ENCODE results near the gene ACOT6. TPM values are rescaled to one million over a fixed set of nuclear protein-coding genes. Genes with fewer than 3 reads are reported as not detected.

The ACOT6 gene
- total RNA-seq, 3 donors from 2014 or later: 0.16 TPM; not detected in 2

DNA sequence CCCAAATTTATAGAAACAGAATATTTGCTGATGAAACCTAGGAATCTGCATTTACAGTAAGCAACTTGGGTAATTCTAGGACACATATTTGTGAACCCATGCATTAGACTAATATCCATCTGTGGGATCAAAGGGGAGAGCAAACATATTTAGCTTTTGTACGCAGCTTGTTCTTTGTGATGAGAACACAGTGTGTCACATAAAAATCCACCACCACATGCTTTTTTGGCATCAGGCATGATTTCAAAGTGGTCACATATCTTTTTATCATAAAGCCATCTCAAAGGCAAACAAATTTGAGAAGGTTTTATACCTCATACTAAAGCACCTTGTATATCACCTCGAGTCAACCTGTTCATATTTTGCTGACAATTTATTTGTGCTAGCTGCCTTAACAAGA is 48.2 kb downstream of the ACOT6 start:
- H3K9me3 ChIP-seq: no peaks in the 10 kb centered on the region
- no peak for DNase-seq (ENCODE audit: low spot score in 2 of 2)
- TF ChIP-seq POLR2AphosphoS5 (IDR thresholded peaks at IDR 0.05) (no peak), POLR2A (IDR thresholded peaks at IDR 0.05) (no peak)
- TF ChIP-seq, protein P1, sequence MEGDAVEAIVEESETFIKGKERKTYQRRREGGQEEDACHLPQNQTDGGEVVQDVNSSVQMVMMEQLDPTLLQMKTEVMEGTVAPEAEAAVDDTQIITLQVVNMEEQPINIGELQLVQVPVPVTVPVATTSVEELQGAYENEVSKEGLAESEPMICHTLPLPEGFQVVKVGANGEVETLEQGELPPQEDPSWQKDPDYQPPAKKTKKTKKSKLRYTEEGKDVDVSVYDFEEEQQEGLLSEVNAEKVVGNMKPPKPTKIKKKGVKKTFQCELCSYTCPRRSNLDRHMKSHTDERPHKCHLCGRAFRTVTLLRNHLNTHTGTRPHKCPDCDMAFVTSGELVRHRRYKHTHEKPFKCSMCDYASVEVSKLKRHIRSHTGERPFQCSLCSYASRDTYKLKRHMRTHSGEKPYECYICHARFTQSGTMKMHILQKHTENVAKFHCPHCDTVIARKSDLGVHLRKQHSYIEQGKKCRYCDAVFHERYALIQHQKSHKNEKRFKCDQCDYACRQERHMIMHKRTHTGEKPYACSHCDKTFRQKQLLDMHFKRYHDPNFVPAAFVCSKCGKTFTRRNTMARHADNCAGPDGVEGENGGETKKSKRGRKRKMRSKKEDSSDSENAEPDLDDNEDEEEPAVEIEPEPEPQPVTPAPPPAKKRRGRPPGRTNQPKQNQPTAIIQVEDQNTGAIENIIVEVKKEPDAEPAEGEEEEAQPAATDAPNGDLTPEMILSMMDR (IDR thresholded peaks at IDR 0.05): no peak
- no peaks in the 10 kb centered on the region for H3K4me1 ChIP-seq
- H3K4me3 ChIP-seq: no peak overlapping the region
- H3K27me3 ChIP-seq: no peaks in the 10 kb centered on the region
- intact Hi-C loops (cut with DNase I; ENCODE audit: low total_unique reads): no loop called here
- H3K36me3 ChIP-seq: no peaks in the 10 kb centered on the region
- H3K27ac ChIP-seq: no peak overlapping the region

DNA sequence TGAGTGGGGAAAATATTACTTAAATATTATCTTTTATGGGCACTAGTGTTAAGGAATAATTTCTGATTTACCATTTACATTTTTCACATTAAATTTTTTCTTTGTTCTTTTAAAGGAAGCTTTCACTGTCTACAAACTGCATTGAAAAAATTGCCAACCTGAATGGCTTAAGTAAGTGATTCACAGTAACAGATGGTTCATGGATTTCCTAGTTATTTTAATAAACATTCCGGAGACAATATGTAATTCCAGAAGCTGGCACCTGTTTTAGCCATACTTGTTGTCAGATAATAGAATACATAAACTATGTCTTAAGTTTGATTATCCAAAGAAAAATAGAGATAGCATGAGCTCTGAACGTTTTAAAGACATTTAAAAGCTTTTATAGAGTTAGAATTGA is 49.6 kb downstream of the ACOT6 start:
- intact Hi-C loops (cut with DNase I; ENCODE audit: low total_unique reads): no loop called here
- Histone ChIP-seq H3K4me1 (no peaks in the 10 kb centered on the region), H3K27me3 (no peaks in the 10 kb centered on the region), H3K9me3 (no peaks in the 10 kb centered on the region), H3K36me3 (no peaks in the 10 kb centered on the region), H3K4me3 (no peak overlapping the region), H3K27ac (no peak overlapping the region)
- TF ChIP-seq, protein P1 (IDR thresholded peaks at IDR 0.05): no peak
- TF ChIP-seq POLR2AphosphoS5 (IDR thresholded peaks at IDR 0.05) (no peak), POLR2A (IDR thresholded peaks at IDR 0.05) (no peak)
- DNase-seq (ENCODE audit: low spot score in 2 of 2): no peak

DNA sequence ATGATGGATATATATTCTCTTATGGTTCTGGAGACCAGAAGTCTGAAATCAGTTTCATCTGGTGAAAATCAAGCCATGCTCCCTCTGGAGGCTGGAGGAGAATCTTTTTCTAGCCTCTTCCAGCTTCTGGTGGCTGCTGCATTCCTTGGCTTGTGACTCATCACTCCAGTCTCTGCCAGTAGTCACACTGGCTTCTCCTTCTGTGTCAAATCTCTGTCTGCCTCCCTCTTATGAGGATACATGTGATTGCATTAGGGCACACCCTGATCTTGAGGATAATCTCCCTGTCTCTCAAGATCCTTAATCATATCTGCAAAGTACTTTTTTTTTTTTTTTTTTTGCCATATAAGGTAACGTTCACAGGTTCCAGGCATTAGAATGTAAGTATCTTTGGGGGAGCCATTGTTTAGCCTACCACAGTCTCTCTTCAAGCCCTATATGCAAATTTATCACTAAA is 50.2 kb downstream of the ACOT6 start:
- Histone ChIP-seq H3K9me3 (no peaks in the 10 kb centered on the region), H3K36me3 (no peaks in the 10 kb centered on the region), H3K4me3 (no peak overlapping the region), H3K4me1 (no peaks in the 10 kb centered on the region), H3K27ac (no peak overlapping the region), H3K27me3 (no peaks in the 10 kb centered on the region)
- intact Hi-C loops (cut with DNase I; ENCODE audit: low total_unique reads): no loop called here
- TF ChIP-seq POLR2A (IDR thresholded peaks at IDR 0.05) (no peak), POLR2AphosphoS5 (IDR thresholded peaks at IDR 0.05) (no peak)
- TF ChIP-seq, protein P1 (IDR thresholded peaks at IDR 0.05): no peak
- DNase-seq (ENCODE audit: low spot score in 2 of 2): no peak

DNA sequence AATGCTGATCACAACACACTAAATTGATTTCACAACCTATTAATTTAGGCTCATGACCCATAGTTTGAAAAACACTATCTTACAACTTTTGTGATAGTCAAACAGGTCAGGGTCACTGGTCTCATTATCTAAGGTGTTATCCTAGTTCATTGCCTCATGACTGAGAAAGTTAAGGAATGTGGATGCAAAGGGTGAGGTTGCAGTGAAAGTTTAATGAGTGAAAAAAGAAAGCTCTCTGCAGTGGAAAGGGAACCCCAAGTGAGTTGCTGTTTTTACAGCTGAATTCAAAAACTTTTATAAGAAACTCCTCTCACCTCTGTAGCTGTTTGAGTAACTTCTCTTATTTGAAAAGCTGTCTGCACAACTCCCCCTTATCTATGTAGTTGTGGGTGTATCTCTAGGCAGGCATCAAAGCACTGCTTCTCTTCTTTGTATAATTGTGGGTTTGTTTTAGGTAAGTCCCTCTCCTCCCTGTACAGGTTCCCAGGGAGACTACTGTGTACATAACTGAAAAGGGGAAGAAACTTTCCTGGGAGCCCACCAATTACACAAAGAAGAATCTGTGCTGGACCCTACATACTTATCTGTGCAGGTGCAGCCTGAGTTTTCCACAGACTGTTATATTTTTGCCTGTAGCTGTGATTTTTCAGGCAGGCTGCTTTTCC is 51.4 kb downstream of the ACOT6 start:
- Histone ChIP-seq H3K27me3 (no peaks in the 10 kb centered on the region), H3K36me3 (no peaks in the 10 kb centered on the region), H3K27ac (no peak overlapping the region), H3K4me1 (no peaks in the 10 kb centered on the region), H3K4me3 (no peak overlapping the region), H3K9me3 (no peaks in the 10 kb centered on the region)
- TF ChIP-seq POLR2A (IDR thresholded peaks at IDR 0.05) (no peak), POLR2AphosphoS5 (IDR thresholded peaks at IDR 0.05) (no peak)
- TF ChIP-seq, protein P1 (IDR thresholded peaks at IDR 0.05): no peak
- intact Hi-C loops (cut with DNase I; ENCODE audit: low total_unique reads): no loop called here
- DNase-seq (ENCODE audit: low spot score in 2 of 2): no peak

DNA sequence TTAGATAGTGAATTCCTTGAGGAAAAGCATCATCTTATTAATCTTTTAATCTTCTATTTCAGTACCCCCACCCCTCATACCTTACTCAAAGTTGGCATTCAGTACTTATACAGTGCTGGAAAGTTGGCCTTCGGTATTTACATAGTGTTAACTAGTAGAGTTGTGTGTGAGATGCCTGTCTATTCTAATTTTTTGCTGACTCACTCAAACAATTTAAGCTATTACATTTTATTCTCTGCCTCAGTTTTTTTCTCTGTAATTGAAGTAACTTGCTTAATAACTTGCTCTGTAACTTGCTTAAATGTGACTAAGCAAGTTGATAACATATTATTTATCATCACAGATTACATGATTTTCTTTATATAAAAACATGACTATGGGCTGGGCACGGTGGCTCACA is 52.8 kb downstream of the ACOT6 start:
- no peaks in the 10 kb centered on the region for H3K36me3 ChIP-seq
- no peaks in the 10 kb centered on the region for H3K27me3 ChIP-seq
- intact Hi-C loops (cut with DNase I; ENCODE audit: low total_unique reads): no loop called here
- H3K9me3 ChIP-seq: no peaks in the 10 kb centered on the region
- no peaks in the 10 kb centered on the region for H3K4me1 ChIP-seq
- no peak for DNase-seq (ENCODE audit: low spot score in 2 of 2)
- TF ChIP-seq, protein P1 (IDR thresholded peaks at IDR 0.05): no peak
- no peak for TF ChIP-seq POLR2AphosphoS5 (IDR thresholded peaks at IDR 0.05)
- TF ChIP-seq POLR2A (IDR thresholded peaks at IDR 0.05): no peak
- no peak overlapping the region for H3K4me3 ChIP-seq
- no peak overlapping the region for H3K27ac ChIP-seq
